ENCODE data around the gene ZNF287.

GRCh38 chr17:16584273-16584995, 15.4 kb upstream of the ZNF287 start:
- TF ChIP-seq CTCF (IDR thresholded peaks at IDR 0.05; ENCODE audit: insufficient read depth, low read depth, low read length), result peak; percentile 78
- TF ChIP-seq EZH2 (IDR thresholded peaks at IDR 0.05; ENCODE audit: insufficient read depth, low read length), result no peak

Data from astrocyte (in vitro differentiated cells and primary cell).